ENCODE data around the gene PI4K2A. TPM values are rescaled to one million over a fixed set of nuclear protein-coding genes. Genes with fewer than 3 reads are reported as not detected.
A peak's percentile ranks its signal among the peaks of the same experiment; 100 is the strongest.

PI4K2A gene
- total and polyA plus RNA-seq, 8 donors = 4.2 to 13.6 (median 9.7) TPM

DNA sequence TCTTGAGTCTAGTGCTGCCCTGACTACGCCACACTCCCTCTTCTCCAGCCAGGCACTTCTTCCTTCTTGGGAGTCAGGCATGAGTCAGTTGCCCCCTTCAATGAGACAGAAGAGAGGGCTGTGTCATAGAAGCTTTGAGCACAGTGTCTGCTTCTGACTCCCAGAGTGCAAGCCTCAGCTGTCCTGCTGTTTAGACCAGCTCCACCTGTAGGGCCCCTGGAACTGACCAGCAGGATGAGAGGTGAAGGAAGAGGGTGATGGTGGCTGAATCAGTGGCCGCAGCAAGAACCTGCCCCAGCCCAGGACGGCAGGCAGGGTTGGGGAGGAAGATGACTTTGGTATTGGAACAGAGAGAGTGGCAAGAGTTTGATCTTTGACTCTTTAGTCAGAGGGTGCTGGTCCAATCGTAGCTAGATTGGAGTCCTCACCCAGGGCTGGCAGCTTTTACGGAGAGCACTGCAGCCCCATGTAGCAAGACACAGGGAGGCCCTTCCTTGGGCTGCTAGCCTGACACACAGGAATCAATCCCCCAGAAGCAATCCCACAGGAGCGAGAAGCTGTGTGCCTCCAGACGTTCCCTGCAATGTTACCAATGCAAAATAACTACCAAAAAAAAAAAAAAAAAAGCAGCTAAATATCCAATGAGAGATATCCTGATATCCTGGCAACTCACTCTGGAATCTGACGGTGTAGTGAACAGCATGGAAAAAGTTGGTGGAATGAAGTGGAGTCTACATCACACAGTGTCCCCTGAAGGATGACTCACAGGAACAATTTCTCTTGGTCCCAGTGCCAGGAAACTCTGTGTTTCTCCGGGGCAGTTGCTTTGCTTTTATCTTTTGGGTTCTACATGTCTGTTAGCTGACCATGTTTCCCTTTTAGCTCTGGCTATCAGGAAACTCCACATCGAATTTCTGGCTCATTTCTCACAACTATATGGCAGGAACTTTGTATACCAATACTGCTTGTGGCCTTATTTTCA, 44.1 kb upstream of the PI4K2A start:
- H3K27ac ChIP-seq = peak overlapping the region in 4 of 5 donors; percentile 52 to 81 (median 66)
- no peaks in the 10 kb centered on the region for H3K9me3 ChIP-seq
- TF ChIP-seq, protein P1, sequence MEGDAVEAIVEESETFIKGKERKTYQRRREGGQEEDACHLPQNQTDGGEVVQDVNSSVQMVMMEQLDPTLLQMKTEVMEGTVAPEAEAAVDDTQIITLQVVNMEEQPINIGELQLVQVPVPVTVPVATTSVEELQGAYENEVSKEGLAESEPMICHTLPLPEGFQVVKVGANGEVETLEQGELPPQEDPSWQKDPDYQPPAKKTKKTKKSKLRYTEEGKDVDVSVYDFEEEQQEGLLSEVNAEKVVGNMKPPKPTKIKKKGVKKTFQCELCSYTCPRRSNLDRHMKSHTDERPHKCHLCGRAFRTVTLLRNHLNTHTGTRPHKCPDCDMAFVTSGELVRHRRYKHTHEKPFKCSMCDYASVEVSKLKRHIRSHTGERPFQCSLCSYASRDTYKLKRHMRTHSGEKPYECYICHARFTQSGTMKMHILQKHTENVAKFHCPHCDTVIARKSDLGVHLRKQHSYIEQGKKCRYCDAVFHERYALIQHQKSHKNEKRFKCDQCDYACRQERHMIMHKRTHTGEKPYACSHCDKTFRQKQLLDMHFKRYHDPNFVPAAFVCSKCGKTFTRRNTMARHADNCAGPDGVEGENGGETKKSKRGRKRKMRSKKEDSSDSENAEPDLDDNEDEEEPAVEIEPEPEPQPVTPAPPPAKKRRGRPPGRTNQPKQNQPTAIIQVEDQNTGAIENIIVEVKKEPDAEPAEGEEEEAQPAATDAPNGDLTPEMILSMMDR (IDR thresholded peaks at IDR 0.05) = no peak
- peak in 2 of 3 donors; percentile 62 to 70 for TF ChIP-seq POLR2AphosphoS5 (IDR thresholded peaks at IDR 0.05)
- H3K27me3 ChIP-seq = no peaks in the 10 kb centered on the region
- H3K4me3 ChIP-seq = no peak overlapping the region
- peaks cover 3 to 19% (median 11%) of the 10 kb centered on the region in 4 donors for H3K4me1 ChIP-seq
- peak in 1 of 2 donors; percentile 48 for DNase-seq
- no peaks in the 10 kb centered on the region for H3K36me3 ChIP-seq
- intact Hi-C loops (cut with DNase I; ENCODE audit: low total_unique reads) = no loop called here
- 42 to 60% (median 57%) methylated on average over 10 of the region's 10 CpGs for WGBS, 5 donors

GRCh38 chr10:97597778-97598177, 42.7 kb upstream of the PI4K2A start:
- TF ChIP-seq POLR2A (IDR thresholded peaks at IDR 0.05) (no peak), POLR2AphosphoS5 (IDR thresholded peaks at IDR 0.05) (no peak), EP300 (IDR thresholded peaks at IDR 0.05) (no peak)
- TF ChIP-seq, protein P1 (IDR thresholded peaks at IDR 0.05) = no peak
- WGBS, 5 donors = 83 to 96% (median 89%) methylated on average over 2 of the region's 2 CpGs
- intact Hi-C loops (cut with DNase I; ENCODE audit: low total_unique reads) = no loop called here
- Histone ChIP-seq H3K9me3 (no peaks in the 10 kb centered on the region), H3K27me3 (no peaks in the 10 kb centered on the region), H3K27ac (no peak overlapping the region), H3K4me1 (peaks cover 3 to 19% (median 11%) of the 10 kb centered on the region in 4 donors), H3K36me3 (no peaks in the 10 kb centered on the region), H3K4me3 (no peak overlapping the region)
- no peak for DNase-seq

- 93 to 95% (median 93%) methylated on average over 13 to 19 of the region's 19 CpGs for WGBS, 5 donors
- no peak overlapping the region for H3K27ac ChIP-seq
- TF ChIP-seq, protein P1 (IDR thresholded peaks at IDR 0.05) = no peak
- no peak for TF ChIP-seq POLR2A (IDR thresholded peaks at IDR 0.05)
- no peak for TF ChIP-seq POLR2AphosphoS5 (IDR thresholded peaks at IDR 0.05)
- no peak for TF ChIP-seq EP300 (IDR thresholded peaks at IDR 0.05)
- H3K4me1 ChIP-seq = peaks cover 3 to 17% (median 10%) of the 10 kb centered on the region in 4 donors
- no peak for DNase-seq
- no peaks in the 10 kb centered on the region for H3K9me3 ChIP-seq
- no peaks in the 10 kb centered on the region for H3K36me3 ChIP-seq
- H3K27me3 ChIP-seq = no peaks in the 10 kb centered on the region
- intact Hi-C loops (cut with DNase I; ENCODE audit: low total_unique reads) = no loop called here
- no peak overlapping the region for H3K4me3 ChIP-seq
Measured at GRCh38 chr10:97598407-97599271, 41.8 kb upstream of the PI4K2A start.

GRCh38 chr10:97599272-97599619, 41.2 kb upstream of the PI4K2A start:
- no peak overlapping the region for H3K27ac ChIP-seq
- no peak for TF ChIP-seq POLR2AphosphoS5 (IDR thresholded peaks at IDR 0.05)
- TF ChIP-seq, protein P1 (IDR thresholded peaks at IDR 0.05) = no peak
- no peak for TF ChIP-seq EP300 (IDR thresholded peaks at IDR 0.05)
- TF ChIP-seq POLR2A (IDR thresholded peaks at IDR 0.05) = no peak
- H3K9me3 ChIP-seq = no peaks in the 10 kb centered on the region
- intact Hi-C loops (cut with DNase I; ENCODE audit: low total_unique reads) = no loop called here
- H3K27me3 ChIP-seq = no peaks in the 10 kb centered on the region
- H3K36me3 ChIP-seq = no peaks in the 10 kb centered on the region
- no peak overlapping the region for H3K4me3 ChIP-seq
- H3K4me1 ChIP-seq = peaks cover 3 to 17% (median 10%) of the 10 kb centered on the region in 4 donors
- 78 to 87% (median 81%) methylated on average over 6 of the region's 6 CpGs for WGBS, 5 donors
- DNase-seq = no peak

Measured in stomach (tissue), 9 donors.